ENCODE measurements around the gene PON3.

PON3 gene

DNA sequence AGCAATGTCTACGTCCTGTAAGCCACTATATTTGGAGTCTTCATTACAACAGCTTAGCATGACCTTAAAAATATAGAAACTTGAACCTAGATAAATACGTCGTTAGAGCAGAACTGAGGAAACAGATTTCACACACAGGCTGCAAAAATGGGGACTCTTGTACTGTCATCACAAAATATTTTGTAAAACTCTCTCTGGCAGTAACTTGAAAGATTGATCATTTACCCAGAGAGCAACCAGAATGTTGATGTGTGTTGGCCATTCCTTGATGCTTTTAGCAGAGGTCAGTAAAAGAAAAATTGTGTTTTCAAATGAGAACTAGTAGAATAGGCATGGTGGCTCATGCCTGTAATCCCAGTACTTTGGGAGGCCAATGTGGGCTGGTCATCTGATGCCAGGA is 57.3 kb downstream of the PON3 start:
- DNase-seq, result no peak

DNA sequence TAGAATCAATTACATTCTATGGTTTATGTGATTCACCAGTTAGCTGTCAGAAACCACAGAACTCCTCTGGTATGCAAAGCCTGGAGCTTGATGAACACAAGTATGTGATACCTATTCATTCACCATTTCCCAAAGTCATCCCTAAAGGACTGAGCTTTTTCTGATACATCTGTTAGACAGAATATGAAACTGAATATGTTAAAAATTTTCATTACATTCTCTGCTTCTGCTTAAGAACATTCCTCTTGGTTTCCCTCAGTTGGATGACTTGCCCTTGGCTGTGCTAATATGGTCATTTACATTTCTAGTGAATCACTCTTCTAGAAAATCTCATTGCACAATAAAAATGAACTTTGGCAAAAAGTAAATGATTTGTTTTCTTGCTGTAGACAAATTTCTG is 61.1 kb downstream of the PON3 start:
- no peak for DNase-seq

DNA sequence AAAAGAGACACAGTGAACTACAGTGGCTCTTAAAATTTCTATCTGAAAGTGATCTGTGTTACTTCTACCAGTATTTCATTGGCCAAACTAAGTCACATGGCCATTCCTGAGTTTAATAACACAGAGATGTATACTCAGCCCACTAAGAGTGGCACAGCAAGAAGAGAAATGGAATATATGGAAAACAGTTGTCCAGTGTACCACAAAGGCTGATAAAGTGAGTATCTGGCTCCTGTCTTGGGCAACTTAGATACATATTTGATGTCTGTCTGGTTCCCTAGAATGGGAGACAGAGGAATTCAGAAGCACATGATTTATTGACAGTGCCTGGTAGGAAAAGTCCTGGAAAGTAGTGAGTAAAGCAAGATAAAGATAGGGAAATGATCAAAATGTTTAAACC is 61.7 kb downstream of the PON3 start:
- no peak for DNase-seq

DNA sequence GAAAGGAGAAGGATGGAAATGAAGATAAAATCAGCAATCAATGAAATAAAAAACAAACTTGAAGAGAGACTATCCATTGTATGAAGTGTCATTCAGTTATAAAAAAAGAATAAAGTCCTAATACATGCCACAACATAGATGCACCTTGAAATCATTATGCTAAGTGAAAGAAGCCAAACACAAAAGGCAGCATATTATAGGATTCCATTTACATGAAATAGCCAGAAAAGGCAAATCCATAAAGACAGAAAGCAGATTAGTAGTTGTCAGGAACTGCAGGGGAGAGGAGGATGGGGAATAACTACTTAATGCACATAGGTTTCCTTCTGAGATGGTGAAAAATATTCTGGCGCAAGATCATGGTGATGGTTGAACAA is 65.2 kb downstream of the PON3 start:
- DNase-seq, result no peak

DNA sequence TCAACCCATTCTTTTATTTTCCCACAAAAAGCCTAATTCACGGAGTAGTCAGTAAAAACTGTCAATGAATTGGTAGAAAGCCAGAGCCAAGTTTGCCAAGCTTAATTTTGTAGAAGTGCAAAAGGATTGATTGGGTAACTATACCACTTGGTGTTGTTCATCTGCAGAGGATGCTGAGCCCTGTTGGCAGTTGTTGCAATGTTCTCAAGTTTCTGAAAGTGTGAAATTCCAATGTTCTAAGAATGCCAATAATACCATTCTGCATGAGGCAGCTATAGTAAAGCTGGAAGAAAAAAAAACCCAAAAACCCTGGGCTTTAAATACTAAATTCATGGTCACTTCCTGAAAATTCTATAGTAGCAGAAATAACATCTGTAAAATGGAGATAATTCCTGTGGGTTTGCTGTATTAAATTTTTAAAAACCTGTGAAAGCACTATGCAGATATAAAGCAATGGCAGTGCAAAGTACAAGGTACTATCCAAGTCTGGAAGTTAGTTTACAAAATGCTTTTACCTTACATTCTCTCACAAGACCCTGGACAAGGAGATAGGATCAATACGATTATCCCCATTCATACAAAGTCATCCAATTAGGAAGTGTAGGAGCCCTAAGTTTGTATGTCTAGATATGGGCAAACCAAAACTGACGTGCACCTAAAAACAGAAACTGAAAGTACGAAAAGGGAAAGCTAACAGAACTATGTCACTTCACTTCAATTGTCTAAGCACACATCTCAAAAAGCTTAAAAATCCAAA is 65.8 kb downstream of the PON3 start:
- peak in 1 of 5 experiments; percentile 69 for DNase-seq

DNA sequence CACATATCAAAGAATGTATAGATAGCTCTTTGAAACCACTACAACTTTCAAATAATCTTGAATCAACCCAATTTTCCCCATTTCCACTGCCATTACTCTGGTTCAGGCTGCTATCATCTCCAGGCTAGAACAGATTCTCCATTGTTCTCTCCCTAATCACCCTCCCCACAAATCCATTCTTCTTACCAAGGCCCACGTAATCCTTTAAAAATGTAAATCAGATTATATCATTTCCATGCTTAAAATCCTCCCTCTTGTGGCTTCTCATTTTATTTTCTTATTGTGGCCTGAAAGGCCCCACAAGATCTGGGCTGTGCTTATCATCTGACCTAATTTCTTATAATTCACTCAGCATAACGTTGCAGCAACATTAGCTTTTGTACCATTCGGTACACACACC is 68.8 kb downstream of the PON3 start:
- no peak for DNase-seq

DNA sequence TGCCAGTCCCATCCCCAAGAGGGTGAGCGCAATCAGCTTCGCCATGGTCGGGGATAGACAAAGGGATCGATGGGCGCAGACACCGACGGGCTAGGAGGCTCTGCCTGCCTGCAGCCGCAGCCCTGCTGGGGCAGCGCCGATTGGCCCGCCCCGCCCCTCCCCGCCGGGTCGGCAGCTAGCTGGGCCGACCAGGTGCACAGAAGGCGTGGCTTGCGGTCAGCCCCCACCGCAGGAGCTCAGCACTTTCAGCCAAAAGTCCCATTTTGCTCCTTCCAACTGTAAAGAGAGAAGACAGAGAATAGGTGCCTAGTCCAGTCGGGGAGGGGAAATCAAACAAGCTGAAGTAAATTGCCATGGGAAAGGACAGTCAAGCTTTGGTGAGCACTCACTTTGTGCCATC is 71.7 kb downstream of the PON3 start, which contains the start of gene PON1:
Gene PON1, minus strand, starts transcription at position 102 of the 400 bp plus-strand sequence. Its CDS starts 57 bp downstream, at position 45.
- DNase-seq, result peak in 1 of 5 experiments; percentile 26

DNA sequence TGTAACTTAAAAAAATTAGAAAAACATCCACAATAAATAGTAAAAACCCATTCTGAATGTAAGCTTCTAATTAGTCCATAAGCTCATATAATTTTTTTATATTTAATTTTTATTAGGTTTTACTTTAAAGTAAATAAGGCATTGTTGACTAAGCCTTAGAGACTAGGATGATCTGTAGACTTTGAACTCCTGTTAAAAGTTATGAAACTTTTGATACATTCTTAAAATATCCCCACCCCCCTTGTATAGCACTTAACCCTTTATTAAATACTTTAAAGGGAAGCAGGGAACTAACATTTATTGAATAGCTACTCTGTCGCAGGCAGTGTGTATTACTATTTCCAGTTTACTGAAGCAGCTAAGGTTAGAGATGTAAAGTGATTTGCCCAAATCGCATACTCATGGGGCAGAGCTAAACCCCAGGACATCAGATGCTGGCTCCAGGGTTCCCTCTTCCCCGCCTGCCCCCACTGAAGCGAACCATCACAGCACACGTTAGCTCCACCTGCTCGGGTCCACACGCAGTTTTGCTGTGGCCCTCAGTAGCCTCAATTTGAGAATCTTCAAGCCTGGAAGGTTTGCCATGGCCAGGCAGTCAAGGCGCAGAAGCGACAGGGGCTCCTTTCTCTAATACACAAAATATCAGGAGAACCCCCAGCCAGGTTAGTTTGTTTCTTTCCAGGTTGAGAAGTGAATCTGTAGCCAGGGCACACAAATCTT is 72.6 kb downstream of the PON3 start:
- DNase-seq, result no peak

DNA sequence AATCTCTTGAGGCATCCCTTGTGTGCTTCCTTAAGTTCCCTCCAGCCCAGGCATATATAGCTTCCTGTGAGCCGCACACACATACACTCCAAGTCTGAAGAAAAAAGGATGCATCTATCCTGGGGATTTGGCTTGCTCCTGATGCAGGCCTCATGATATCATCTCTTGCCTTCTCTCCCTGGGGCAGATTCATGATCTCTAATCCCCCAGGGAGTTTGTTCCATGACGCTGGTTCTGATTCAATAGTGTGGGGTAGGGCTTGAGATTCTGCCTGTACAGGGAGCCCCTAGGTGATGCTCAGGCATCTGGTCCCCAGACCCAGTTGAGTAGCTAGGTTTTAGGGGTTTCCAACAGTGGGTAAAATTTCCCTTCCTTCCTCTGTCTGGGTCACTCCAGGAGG is 73.3 kb downstream of the PON3 start:
- DNase-seq, result no peak

DNA sequence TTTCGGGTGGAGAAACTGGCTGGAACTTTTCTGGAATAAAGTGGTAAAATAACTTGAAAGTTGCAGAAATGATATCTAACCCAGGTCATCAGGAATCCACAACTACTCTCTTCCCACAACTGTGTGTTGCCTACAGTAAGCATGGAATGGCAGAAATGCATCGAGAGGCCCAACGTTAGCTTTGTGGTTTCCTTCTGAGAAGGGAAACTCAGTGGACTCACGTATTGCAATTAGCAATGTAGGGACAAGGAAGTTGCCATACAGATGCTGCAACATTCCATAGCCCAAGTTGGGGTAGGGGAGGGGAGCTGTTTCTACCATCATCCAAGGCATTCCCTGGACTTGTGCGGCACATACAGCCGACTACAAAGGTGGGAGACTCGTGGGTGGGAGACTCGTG is 73.8 kb downstream of the PON3 start:
- DNase-seq, result no peak

DNA sequence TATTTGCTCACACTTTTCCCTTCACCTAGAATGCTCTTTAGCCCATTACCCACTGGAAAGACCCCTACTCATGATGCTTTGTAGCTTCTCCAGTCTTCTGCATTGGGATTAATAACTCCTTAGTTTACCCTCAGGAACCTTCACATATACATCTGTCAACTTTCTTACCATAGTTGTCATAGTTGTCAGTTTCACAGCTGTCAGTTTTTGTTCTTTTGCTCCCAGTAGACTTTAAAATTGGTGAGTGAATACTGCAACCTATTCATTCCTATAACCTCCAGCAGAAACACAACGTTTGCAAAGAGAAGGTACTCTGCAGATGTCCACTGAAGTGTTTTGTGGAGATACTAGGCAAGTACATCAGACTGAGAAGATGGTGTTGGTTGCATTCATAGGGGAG is 74.5 kb downstream of the PON3 start:
- no peak for DNase-seq

DNA sequence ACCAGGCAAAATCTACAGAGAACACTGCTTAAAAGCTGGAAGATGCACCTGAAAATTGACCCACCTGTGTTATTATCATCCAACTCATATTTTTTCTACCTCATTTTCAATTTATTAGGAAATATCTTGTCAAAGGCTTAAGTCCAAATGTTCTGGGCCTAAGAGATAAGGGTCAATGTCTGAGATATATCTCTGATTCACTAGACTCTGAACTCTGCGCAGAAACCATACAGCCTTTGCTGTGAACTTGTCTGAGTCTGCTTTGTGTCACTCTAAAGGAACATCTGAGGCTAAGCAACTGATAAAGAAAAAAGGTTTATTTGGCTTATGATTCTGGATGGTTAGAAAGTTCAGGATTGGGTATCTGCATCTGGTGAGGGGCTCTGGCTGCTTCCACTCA is 75.5 kb downstream of the PON3 start:
- DNase-seq, result no peak

DNA sequence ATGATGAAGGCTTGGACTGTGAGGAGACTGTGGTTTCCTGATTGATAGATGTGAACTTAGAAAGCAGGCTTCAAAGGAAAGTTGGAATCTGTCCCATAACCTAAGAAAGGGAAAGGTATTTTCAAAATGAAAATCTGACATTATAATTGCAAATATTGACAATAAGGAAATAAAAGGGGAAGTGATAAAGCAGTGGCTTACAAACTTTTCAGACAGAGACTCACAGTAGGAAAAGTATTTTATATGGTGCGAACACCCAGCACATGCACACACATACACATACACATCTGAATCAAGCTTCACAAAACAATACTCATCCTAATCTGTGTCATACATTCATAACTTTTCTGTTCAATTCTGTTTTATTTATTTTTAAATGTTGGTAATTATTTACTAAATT is 76.6 kb downstream of the PON3 start:
- no peak for DNase-seq

DNA sequence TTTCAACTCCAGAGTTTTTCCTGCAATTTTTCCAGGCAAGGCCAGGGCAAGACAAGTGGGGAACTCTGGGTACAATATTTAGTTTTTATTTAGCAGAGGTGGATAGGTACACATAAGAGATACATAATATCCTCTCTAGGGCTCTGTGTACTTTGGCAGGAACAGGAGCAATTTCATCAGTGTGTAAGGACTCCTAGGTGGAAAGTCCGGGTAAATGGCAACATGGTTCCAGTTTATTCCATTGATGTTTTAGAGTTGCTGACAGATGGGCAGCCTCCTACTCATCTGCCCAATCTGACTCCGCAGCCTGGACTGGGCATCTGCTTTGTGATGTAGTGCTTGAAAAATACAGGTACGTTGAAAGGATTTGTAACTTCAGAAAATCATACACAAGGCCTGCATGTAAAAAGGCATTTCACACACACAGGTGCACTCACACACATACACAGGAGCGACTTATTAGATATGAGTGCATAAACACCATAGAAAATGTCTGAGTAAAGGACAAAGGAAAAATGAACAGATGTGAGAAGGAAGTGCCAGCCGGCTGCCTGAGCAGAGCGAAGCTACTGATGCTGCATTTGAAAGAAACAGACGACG is 77.6 kb downstream of the PON3 start:
- DNase-seq, result no peak

DNA sequence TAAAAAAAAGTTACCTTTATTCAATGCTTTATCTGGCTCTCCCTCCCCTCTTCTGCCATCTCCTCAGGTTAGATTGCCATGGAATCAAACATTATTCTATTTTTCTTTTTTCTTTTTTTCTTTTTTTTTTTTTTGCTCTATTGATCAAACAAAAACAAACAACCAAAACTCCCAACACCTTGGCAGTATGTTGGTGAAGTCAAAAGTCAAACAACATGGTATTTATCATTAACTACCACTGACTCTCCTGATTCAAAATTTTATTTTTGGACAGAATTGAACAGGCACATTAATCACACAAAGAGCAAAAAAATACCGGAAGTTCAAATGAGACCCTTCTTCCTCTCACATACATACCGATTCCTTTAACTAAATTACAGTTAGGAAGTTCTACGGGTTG is 78.2 kb downstream of the PON3 start:
- no peak for DNase-seq

DNA sequence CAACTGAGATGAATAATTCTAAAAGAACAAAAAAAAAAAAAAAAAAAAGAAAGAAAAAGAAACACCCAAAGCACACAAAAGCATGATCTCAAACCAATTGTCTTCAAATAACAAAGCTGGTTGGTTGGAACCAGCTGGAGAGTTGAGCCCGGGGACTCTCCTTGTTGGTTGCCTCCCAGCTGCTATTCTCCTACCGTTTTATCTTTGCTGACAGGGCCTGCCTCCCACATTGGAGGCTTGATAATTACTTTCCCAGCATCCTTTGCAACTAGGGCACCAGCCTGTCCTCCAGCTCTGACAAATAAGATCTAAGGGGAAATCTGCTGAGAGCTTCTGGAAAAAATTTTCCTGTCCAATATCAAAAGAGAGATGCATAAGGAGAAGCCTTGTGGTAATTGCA is 78.6 kb downstream of the PON3 start:
- no peak for DNase-seq

DNA sequence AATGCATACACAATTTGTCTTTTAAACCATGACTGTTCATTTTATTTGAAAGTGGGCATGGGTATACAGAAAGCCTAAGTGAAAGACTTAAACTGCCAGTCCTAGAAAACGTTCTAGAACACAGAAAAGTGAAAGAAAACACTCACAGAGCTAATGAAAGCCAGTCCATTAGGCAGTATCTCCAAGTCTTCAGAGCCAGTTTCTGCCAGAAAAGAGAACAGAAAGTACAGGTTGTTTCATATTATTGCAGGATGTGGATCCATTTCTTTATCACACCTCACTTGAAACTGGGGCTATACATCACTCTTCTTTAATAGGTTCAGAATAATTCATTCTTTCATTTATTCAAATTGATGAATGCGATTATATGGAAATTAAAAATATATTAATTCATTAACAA is 79.6 kb downstream of the PON3 start:
- DNase-seq, result no peak

DNA sequence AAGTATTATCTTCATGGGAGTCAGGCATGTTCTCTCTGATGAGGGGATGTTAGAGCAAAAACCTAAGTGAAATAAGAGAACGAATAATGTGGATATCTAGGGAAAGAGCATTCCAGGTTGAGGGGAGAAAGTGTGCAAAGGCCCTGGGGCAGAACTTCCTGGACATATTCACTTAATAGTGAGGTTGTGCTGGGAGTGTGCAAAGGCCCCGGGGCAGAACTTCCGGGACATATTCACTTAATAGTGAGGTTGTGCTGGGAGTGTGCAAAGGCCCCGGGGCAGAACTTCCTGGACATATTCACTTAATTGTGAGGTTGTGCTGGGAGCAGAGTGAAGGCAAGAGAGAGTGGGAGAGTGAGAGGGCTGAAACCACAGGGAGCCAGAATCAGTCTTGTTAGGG is 83.6 kb downstream of the PON3 start:
- no peak for DNase-seq

DNA sequence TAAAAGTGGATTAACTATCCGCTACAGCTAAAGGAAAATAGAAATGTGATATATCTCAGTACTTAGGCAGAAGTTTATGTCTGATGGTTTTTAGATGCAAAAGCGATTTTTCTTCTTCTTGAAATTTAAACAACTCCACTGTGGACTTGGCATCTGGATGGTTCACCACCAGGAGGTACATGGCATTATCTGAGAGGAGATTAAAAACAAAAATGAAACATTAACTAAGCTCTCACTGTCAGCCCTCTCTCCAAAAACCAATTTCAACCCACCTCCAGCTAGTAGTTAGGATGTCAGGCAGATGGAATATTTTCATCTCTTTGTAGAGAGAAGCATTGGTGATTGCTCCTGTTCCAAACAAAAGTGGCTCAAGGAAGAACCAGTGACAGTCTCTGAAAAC is 84.8 kb downstream of the PON3 start:
- no peak for DNase-seq

DNA sequence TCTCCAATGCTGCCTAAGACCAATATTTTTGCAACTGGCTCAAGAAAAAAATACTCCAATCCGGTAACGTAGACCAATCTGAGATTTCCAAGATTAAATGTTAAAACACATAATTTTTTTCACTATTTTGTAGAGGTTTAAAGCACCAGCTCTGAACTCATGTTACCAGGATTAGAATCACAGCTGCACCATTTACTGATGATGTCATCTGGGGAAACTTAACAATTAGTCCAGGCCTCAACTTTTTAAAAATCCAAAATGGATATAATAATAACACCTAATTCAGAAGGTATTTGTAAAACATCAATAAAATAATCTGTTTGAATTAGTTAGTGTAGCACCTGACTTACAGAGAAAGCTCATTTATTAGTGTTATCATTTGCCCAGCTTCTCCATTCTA is 86.2 kb downstream of the PON3 start:
- DNase-seq, result no peak

Data from T-helper 2 cell (primary cell).